Measurements from ENCODE around the gene SPATC1L.

The SPATC1L gene

DNA sequence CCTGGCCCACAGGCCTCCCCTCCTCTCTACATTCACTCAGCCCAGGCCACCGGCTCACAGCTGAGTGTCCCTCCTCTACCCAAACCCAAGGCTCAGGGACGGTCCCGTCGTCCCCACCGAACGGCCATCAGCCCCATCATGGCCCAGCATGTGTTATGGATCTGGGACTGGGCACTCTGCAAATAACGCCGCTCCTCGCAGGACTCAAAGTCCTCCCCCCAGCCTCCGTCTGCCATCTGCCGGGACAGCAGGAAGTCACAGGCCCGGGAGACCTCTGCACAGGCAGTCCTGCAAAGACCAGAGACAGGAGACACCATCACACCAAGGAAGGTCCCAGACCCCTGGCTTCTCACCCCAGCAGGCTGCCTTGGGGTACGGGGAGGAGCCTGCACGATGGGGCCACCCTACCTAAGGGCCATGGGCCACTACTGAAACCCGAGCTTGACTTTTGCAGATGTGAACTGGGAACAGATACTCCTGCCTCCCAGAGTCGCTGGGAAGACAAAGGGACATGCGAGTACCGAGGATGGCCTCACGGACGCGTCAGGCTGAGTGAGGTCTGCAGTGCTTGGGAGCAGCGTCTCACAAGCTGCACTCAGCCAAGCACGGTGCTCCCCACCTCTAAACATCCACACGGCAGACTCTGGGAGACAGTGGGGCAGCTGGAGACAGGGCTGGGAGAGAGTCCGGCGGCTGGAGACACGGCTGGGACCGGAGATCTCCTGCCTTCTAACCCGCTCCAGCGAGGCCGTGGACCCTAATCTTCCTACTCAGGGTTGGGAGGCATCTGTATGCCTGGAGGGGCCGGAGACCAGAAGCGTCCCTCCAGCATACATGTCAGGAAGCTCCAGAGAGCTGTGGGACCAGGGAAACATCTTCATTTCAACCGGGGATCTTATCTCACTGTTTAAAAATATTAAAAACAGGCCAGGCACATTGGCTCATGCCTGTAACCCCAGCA, 10.4 kb upstream of the SPATC1L start:
- DNase-seq, result no peak
- H3K36me3 ChIP-seq, result peaks cover 32% of the 10 kb centered on the region
- H3K4me3 ChIP-seq (ENCODE audit: low read depth, low read length), result no peak overlapping the region
- TF ChIP-seq, protein P1, sequence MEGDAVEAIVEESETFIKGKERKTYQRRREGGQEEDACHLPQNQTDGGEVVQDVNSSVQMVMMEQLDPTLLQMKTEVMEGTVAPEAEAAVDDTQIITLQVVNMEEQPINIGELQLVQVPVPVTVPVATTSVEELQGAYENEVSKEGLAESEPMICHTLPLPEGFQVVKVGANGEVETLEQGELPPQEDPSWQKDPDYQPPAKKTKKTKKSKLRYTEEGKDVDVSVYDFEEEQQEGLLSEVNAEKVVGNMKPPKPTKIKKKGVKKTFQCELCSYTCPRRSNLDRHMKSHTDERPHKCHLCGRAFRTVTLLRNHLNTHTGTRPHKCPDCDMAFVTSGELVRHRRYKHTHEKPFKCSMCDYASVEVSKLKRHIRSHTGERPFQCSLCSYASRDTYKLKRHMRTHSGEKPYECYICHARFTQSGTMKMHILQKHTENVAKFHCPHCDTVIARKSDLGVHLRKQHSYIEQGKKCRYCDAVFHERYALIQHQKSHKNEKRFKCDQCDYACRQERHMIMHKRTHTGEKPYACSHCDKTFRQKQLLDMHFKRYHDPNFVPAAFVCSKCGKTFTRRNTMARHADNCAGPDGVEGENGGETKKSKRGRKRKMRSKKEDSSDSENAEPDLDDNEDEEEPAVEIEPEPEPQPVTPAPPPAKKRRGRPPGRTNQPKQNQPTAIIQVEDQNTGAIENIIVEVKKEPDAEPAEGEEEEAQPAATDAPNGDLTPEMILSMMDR (IDR thresholded peaks at IDR 0.05; ENCODE audit: low read depth, low read length), result no peak
- H3K9me3 ChIP-seq, result no peaks in the 10 kb centered on the region
- H3K27me3 ChIP-seq, result no peaks in the 10 kb centered on the region
- peaks cover 2% of the 10 kb centered on the region for H3K4me1 ChIP-seq

DNA sequence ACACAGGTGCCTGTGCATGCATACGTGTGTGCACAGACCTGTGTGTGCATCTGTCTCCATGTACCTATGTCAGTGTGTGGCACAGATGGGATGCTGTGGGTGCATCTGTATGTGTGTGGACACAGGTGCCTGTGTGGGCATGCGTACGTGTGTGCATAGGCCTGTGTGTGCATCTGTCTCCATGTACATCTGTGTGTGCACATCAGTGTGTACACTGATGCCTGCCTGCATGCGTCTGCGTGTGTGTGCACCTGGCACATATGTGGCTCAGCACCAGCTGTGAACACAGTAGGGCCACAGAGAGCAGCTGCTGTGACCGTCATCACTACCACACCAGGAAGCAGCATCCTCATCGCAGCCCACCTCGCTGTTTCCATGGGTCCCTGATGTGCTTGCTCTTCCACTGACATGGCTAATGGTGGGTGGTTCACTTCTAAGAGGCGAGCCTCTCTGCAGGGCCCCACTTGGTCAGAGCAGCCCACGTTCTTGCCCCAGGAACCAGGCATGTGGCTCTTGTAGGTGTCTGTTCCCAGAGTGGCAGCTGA, 9.6 kb upstream of the SPATC1L start:
- H3K9me3 ChIP-seq, result no peaks in the 10 kb centered on the region
- TF ChIP-seq, protein P1 (IDR thresholded peaks at IDR 0.05; ENCODE audit: low read depth, low read length), result no peak
- H3K36me3 ChIP-seq, result peaks cover 31% of the 10 kb centered on the region
- H3K4me3 ChIP-seq (ENCODE audit: low read depth, low read length), result no peak overlapping the region
- DNase-seq, result no peak
- peaks cover 9% of the 10 kb centered on the region for H3K4me1 ChIP-seq
- no peaks in the 10 kb centered on the region for H3K27me3 ChIP-seq

DNA sequence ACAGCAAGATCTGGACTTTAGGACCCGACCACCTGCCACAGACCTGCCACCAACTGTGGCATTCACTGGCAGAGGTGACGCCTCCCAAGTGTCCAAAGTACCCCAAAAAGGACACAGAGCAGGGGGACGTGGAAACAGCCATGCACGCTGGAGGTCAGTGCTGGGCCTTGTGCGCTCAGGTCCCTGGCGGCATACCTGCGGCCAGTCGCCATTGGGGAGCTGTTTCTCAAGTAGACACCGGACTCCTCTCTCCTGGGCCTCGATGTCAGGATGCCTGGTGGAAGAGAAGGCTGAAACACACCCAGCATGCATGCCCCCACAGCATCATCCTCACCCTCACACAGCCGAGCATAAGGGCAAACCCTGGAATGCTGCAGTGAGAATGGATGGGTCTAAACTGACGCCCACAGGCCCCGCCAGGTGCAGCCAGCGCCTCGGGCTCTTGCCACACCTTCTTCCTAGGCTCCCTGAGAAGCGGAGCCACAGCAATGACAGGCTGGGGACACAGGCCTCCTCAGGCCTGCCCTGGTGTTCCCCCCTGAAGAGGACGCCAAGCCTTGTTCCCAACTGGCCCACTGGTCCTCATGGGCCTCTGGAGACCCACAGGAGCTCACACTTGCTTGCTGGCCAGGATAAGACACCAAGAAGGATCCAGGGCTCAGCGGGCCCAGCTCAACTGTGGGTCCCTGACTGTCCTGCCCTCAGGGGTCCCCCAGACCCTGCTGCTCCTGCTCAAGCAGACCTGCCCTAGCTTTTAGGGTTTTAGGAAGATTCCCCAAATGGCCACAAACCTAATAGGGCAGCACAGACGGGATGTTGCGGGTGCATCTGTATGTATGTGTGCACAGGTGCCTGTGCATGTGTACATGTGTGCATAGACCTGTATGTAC, 7.7 kb upstream of the SPATC1L start:
- H3K36me3 ChIP-seq, result peaks cover 31% of the 10 kb centered on the region
- H3K9me3 ChIP-seq, result no peaks in the 10 kb centered on the region
- no peak overlapping the region for H3K4me3 ChIP-seq (ENCODE audit: low read depth, low read length)
- peaks cover 21% of the 10 kb centered on the region for H3K4me1 ChIP-seq
- DNase-seq, result no peak
- no peaks in the 10 kb centered on the region for H3K27me3 ChIP-seq
- TF ChIP-seq, protein P1 (IDR thresholded peaks at IDR 0.05; ENCODE audit: low read depth, low read length), result no peak

DNA sequence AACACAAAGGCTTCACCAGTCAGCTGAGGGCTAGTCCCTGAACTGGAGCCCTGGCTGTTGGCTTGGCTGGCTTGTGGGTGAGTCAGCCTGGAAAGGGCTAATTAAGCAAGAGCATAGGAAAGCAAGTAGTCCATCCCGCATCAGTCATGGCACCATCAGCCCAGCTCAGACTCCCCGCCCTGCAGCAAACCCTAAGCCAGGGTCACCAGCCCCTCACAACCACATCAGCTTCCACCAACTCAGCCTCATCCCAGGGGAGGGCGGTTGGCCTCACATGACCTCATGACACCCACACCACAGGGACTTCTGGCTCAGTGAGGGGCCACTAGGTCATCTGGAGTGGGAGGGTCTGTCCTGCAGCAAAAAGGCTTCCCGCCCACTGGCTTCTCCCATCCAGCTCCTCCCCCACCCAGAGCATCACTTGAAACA, 7.0 kb upstream of the SPATC1L start:
- TF ChIP-seq, protein P1 (IDR thresholded peaks at IDR 0.05; ENCODE audit: low read depth, low read length), result no peak
- H3K9me3 ChIP-seq, result no peaks in the 10 kb centered on the region
- H3K27me3 ChIP-seq, result no peaks in the 10 kb centered on the region
- DNase-seq, result no peak
- peaks cover 29% of the 10 kb centered on the region for H3K36me3 ChIP-seq
- H3K4me1 ChIP-seq, result peaks cover 21% of the 10 kb centered on the region
- H3K4me3 ChIP-seq (ENCODE audit: low read depth, low read length), result no peak overlapping the region

DNA sequence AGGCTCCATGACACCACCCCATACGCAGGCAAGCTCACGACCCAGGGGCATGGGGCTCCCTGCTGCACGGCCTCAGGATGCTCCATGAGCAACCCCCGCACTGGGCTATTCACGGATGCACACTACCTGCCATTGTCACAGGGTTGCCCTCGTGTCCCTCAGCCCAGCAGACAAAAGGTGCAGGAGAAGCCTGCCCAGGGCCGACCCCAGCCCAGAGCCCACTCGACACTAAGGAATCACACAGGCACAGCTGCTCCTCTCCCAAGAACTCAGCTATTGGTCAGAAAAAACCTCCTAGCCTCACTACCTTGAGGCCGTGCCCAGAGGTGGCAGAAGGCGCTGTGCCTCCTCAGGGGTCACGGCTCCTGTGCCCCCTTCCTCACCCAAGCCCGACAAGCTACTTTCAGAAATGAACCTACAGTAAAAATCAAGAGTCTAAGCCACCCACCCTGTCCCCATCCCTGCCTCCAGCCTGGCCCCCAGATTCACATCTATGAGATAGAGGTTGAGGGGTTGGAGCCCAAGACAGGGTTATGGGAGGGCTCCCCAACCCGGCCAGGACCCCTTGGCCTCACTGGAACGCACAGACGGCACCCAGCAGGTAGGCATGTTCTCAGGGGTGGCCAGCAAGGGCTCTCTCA, 6.4 kb upstream of the SPATC1L start:
- TF ChIP-seq, protein P1 (IDR thresholded peaks at IDR 0.05; ENCODE audit: low read depth, low read length), result no peak
- Histone ChIP-seq H3K4me1 (peaks cover 21% of the 10 kb centered on the region), H3K4me3 (ENCODE audit: low read depth, low read length) (no peak overlapping the region), H3K27me3 (no peaks in the 10 kb centered on the region), H3K36me3 (peaks cover 22% of the 10 kb centered on the region), H3K9me3 (no peaks in the 10 kb centered on the region)
- DNase-seq, result no peak
